Measurements from ENCODE around the gene RANBP10. TPM values are rescaled to one million over a fixed set of nuclear protein-coding genes. Genes with fewer than 3 reads are reported as not detected.
A peak's percentile ranks its signal among the peaks of the same experiment; 100 is the strongest.

Gene RANBP10
- total and polyA plus RNA-seq, 2 donors (not counting 3 experiments of a cell fraction or from before 2014, with no cell fraction given), result 25.6 to 28.8 TPM

GRCh38 chr16:67845291-67846062, 39.1 kb upstream of the RANBP10 start:
- peaks cover 0 to 3% of the 10 kb centered on the region in 2 experiments for H3K36me3 ChIP-seq (ENCODE audit: control insufficient read depth in 2 of 2, extremely low read depth in 1 of 2, insufficient read depth in 2 of 2, low read length in 2 of 2)
- peaks cover 32% of the 10 kb centered on the region for H3K4me1 ChIP-seq (ENCODE audit: control insufficient read depth, extremely low read depth, insufficient read depth, low read length)
- intact Hi-C loops (cut with micrococcal nuclease), result loop anchor here (1.0 to 2.0 kb wide), 4 partner anchors 12 to 173 kb away; partner anchors contain the start of genes EDC4 and PSKH1
- TF ChIP-seq EZH2 (IDR thresholded peaks at IDR 0.05; ENCODE audit: borderline replicate concordance, low read depth, low read length, severe bottlenecking), result no peak
- TF ChIP-seq GATA2 (IDR thresholded peaks at IDR 0.05; ENCODE audit: insufficient read depth, insufficient read length, low read depth, low read length), result no peak
- no peak for TF ChIP-seq FOS (IDR thresholded peaks at IDR 0.05; ENCODE audit: borderline replicate concordance, insufficient read depth, low read length)
- no peak for TF ChIP-seq MAX (IDR thresholded peaks at IDR 0.05; ENCODE audit: insufficient read depth, insufficient read length)
- TF ChIP-seq MYC (IDR thresholded peaks at IDR 0.05; ENCODE audit: low read depth, low read length), result no peak
- TF ChIP-seq POLR2AphosphoS5 (IDR thresholded peaks at IDR 0.05; ENCODE audit: insufficient read depth, low read depth, low read length), result no peak
- TF ChIP-seq JUN (IDR thresholded peaks at IDR 0.05; ENCODE audit: borderline replicate concordance, insufficient read depth, insufficient read length, low read depth), result no peak
- TF ChIP-seq POLR2A (IDR thresholded peaks at IDR 0.05; ENCODE audit: low read depth, low read length), result no peak
- no peak for TF ChIP-seq CTCF (IDR thresholded peaks at IDR 0.05; ENCODE audit: extremely low read depth in 1 of 2, insufficient read depth in 1 of 2, low read depth in 1 of 2, low read length in 2 of 2)
- TSS peak; percentile 44 for BruUV-seq (replicated peaks)
- CTCF ChIA-PET, result interaction anchor here (0.7 to 4.6 kb wide), 10 partner anchors 12 to 177 kb away, joined by 3 to 32 read pairs (median 4); no protein-coding TSS in a partner anchor
- no peak overlapping the region for H2AFZ ChIP-seq (ENCODE audit: low read depth, low read length)
- H3K4me3 ChIP-seq (replicated peaks in 1 of 3; ENCODE audit: insufficient read depth in 1 of 3, low read depth in 1 of 3, low read length in 3 of 3), result peak overlapping the region in 1 of 3 experiments; percentile 53
- FAIRE-seq (no peak), DNase-seq (ENCODE audit: low read depth, low spot score) (no peak)
- H3K27me3 ChIP-seq (ENCODE audit: control insufficient read depth in 2 of 2, insufficient read depth in 2 of 2, low read length in 2 of 2), result no peaks in the 10 kb centered on the region
- H3K27ac ChIP-seq (ENCODE audit: insufficient read depth, low read depth, low read length), result peak overlapping the region; percentile 79
- H3K9me1 ChIP-seq (replicated peaks; ENCODE audit: control insufficient read depth, extremely low read depth, insufficient read depth, low read length), result no peaks in the 10 kb centered on the region
- peak overlapping the region; percentile 79 for H3K4me2 ChIP-seq (ENCODE audit: insufficient read depth, low read length)
- peak overlapping the region; percentile 93 for H3K9ac ChIP-seq (replicated peaks; ENCODE audit: extremely low read depth, insufficient read depth, low read length)
- H4K20me1 ChIP-seq (replicated peaks; ENCODE audit: control insufficient read depth, extremely low read depth, insufficient read depth, low read length), result peaks cover 3% of the 10 kb centered on the region
- POLR2A ChIA-PET, result interaction anchor here (1.6 kb wide), 1 partner anchor 32 kb away, joined by 4 read pairs; no protein-coding TSS in a partner anchor
- H3K9me3 ChIP-seq (replicated peaks; ENCODE audit: control insufficient read depth, insufficient read depth, low read length), result no peaks in the 10 kb centered on the region
- peaks cover 55% of the 10 kb centered on the region for H3K79me2 ChIP-seq (ENCODE audit: control insufficient read depth, insufficient read depth, low read length)
- dilution Hi-C loops (cut with MboI; ENCODE audit: extremely low pct_ligation_motif_present, low sequenced_read_pairs), result no loop called here

Data from endothelial cell of umbilical vein (primary cell).